ENCODE measurements around the gene ANKRD1.
"Not testable (repeated sequence)": the region's sequence is repeated elsewhere in the genome, so short reads cannot be mapped to it uniquely, and the experiment has no call there.

The ANKRD1 gene

GRCh38 chr10:90960355-90960814 lies 39.5 kb upstream of the ANKRD1 start:
- no peak for TF ChIP-seq Cebpa-rat (IDR thresholded peaks at IDR 0.05)
- Histone ChIP-seq H3K9ac (no peak overlapping the region), H3K27ac (no peak overlapping the region), H3K4me1 (no peaks in the 10 kb centered on the region; the same call in 1 of the 2 replicates), H3K27me3 (no peaks in the 10 kb centered on the region), H3K36me3 (no peaks in the 10 kb centered on the region), H3K4me3 (no peak overlapping the region), H4K20me1 (no peaks in the 10 kb centered on the region), H3K4me2 (no peak overlapping the region), H3K9me3 (peaks cover 3% of the 10 kb centered on the region; the same call in 1 of the 2 replicates)

DNA sequence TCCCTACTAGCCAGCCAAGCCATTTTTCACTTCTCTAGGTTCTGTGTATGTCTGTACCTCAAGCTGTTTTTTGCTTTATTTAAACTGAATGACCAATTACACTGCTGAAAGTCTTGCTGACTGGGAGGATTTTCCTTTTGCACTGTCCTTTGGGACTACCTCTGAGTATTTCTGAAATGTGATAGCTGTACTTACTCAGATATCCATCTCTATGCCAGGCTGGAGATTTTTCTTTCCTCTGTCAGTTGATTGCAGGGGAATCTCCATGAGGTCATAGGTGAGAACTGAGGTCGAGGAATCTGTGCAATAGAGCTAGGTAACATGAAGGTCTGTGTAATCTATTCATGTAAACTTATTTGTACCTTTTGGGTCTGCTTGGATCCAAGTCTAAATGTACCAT lies 38.9 kb upstream of the ANKRD1 start:
- Histone ChIP-seq H3K36me3 (no peaks in the 10 kb centered on the region), H3K4me3 (no peak overlapping the region), H3K27ac (no peak overlapping the region), H3K27me3 (no peaks in the 10 kb centered on the region), H3K9me3 (peaks cover 5% of the 10 kb centered on the region; the same call in 1 of the 2 replicates), H4K20me1 (no peaks in the 10 kb centered on the region), H3K9ac (no peak overlapping the region), H3K4me2 (no peak overlapping the region), H3K4me1 (no peaks in the 10 kb centered on the region; the same call in 1 of the 2 replicates)
- TF ChIP-seq Cebpa-rat (IDR thresholded peaks at IDR 0.05): no peak

DNA sequence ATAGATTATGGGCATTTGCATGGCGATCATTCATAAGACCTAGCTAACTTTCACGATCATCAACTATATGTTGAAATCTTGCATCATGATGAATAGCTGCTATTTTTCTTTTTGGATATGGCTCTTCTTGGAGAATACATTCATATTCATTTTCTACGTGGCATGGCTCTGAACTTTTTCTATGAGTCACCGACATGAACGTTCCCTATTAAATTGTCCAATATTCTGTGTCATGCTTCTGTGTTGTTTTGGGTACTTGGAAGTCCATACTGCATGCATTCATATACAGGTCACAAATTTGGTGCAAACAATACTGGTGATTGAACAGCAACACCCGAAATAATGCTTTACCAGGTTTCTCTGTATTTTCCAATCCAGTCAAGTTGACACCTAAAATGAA lies 37.9 kb upstream of the ANKRD1 start:
- Histone ChIP-seq H3K9ac (no peak overlapping the region), H4K20me1 (no peaks in the 10 kb centered on the region), H3K4me1 (no peaks in the 10 kb centered on the region; the same call in 1 of the 2 replicates), H3K4me3 (no peak overlapping the region), H3K36me3 (no peaks in the 10 kb centered on the region), H3K27me3 (no peaks in the 10 kb centered on the region), H3K9me3 (peaks cover 5% of the 10 kb centered on the region; the same call in 1 of the 2 replicates), H3K4me2 (no peak overlapping the region), H3K27ac (no peak overlapping the region)
- TF ChIP-seq Cebpa-rat (IDR thresholded peaks at IDR 0.05): no peak

GRCh38 chr10:90947030-90947960 lies 26.4 kb upstream of the ANKRD1 start:
- H3K9me3 ChIP-seq: peaks cover 18% of the 10 kb centered on the region
- no peak overlapping the region for H3K4me3 ChIP-seq
- TF ChIP-seq Cebpa-rat (IDR thresholded peaks at IDR 0.05): no peak
- H3K4me2 ChIP-seq: peak overlapping the region; percentile 57
- H4K20me1 ChIP-seq: no peaks in the 10 kb centered on the region
- H3K27me3 ChIP-seq: no peaks in the 10 kb centered on the region
- no peaks in the 10 kb centered on the region for H3K36me3 ChIP-seq
- H3K27ac ChIP-seq: peak overlapping the region; percentile 75
- H3K4me1 ChIP-seq: peaks cover 21% of the 10 kb centered on the region
- H3K9ac ChIP-seq: peak overlapping the region; percentile 30; the same call in 1 of the 2 replicates

DNA sequence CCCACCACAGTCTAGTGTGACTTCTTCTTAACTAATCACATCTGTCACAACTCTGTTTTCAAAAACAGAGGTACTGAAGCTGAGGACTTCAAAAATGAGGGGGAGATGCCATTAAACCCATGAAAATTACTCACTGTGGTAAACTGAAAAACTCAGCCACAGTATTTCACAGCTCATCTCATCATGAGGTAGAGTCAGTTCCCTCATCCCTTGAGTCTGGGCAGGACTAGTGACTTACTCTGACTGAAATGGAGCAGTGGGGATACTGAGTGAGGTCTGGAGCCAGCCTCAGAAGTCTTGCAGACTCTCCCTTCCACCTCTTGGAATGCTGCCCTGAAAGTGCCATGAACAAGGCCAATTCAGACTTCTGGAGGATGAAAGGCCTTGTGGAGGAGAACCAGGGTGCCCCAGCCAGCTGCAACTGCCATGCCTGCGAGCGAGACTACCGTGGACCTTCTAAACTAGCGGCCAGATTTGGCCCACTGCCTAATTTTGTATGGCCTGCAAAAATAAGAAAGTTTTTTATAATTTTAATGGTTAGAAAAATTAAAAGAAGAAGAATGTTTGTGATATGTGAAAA lies 24.7 kb upstream of the ANKRD1 start:
- no peak for TF ChIP-seq Cebpa-rat (IDR thresholded peaks at IDR 0.05)
- Histone ChIP-seq H3K27ac (0 out of 2 replicates have a peak overlapping the region, but pooled peaks have one; percentile 75), H3K4me3 (no peak overlapping the region), H3K9ac (no peak overlapping the region), H3K4me2 (no peak overlapping the region), H3K36me3 (no peaks in the 10 kb centered on the region), H3K4me1 (peaks cover 21% of the 10 kb centered on the region), H4K20me1 (no peaks in the 10 kb centered on the region), H3K27me3 (no peaks in the 10 kb centered on the region), H3K9me3 (peaks cover 15% of the 10 kb centered on the region)

- no peak overlapping the region for H3K27ac ChIP-seq
- H3K27me3 ChIP-seq: no peaks in the 10 kb centered on the region
- no peaks in the 10 kb centered on the region for H3K36me3 ChIP-seq
- H3K9me3 ChIP-seq: peaks cover 6% of the 10 kb centered on the region; the same call in 1 of the 2 replicates
- no peak overlapping the region for H3K4me2 ChIP-seq
- no peaks in the 10 kb centered on the region for H4K20me1 ChIP-seq
- H3K4me1 ChIP-seq: peaks cover 21% of the 10 kb centered on the region
- H3K4me3 ChIP-seq: no peak overlapping the region
- TF ChIP-seq Cebpa-rat (IDR thresholded peaks at IDR 0.05): no peak
- H3K9ac ChIP-seq: no peak overlapping the region
Observed at GRCh38 chr10:90944749-90945148, 23.9 kb upstream of the ANKRD1 start.

DNA sequence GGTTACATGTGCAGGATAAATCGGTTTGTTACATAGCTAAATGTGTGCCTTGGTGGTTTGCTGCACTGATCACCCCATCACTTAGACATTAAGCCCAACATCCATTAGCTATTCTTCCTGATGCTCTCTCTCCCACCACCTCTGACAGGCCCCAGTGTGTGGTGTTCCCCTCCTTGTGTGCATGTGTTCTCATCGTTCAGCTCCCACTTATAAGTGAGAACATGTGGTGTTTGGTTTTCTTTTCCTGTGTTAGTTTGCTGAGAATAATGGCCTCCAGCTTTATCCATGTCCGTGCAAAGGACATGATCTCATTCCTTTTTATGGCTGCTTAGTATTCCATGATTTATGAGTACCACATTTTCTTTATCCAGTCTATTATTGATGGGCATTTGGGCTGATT lies 22.1 kb upstream of the ANKRD1 start:
- H3K4me1 ChIP-seq: peaks cover 21% of the 10 kb centered on the region
- not testable (repeated sequence) for H3K4me3 ChIP-seq, H3K36me3 ChIP-seq

DNA sequence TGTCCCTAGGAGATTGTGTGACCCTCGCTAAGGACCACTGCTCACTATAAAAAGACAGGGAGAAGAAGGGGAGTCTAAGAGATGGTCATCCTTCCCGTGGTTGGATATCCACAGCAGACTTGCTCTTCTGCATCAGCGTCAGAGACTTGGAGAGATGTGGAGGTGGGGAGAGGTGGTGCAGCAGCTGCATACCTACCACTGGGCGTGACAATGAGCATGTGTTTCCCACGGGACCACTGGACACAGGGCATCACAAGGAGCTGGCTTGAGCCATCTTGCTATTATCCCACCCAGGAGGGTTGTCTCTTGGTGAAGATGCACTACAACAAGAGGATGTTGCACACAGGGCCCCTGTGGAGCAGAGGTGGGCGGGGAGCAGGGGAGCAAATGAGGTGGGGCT lies 18.8 kb upstream of the ANKRD1 start:
- Histone ChIP-seq H4K20me1 (no peaks in the 10 kb centered on the region), H3K27ac (no peak overlapping the region), H3K4me2 (no peak overlapping the region), H3K9ac (no peak overlapping the region), H3K27me3 (no peaks in the 10 kb centered on the region), H3K4me1 (no peaks in the 10 kb centered on the region), H3K36me3 (no peaks in the 10 kb centered on the region), H3K4me3 (no peak overlapping the region), H3K9me3 (no peaks in the 10 kb centered on the region)
- no peak for TF ChIP-seq Cebpa-rat (IDR thresholded peaks at IDR 0.05)

More for the DNA sequence above, 22.1 kb upstream of the ANKRD1 start:
- H3K9ac ChIP-seq, H4K20me1 ChIP-seq, H3K27me3 ChIP-seq, H3K4me2 ChIP-seq, H3K9me3 ChIP-seq, H3K27ac ChIP-seq: not testable (repeated sequence)

DNA sequence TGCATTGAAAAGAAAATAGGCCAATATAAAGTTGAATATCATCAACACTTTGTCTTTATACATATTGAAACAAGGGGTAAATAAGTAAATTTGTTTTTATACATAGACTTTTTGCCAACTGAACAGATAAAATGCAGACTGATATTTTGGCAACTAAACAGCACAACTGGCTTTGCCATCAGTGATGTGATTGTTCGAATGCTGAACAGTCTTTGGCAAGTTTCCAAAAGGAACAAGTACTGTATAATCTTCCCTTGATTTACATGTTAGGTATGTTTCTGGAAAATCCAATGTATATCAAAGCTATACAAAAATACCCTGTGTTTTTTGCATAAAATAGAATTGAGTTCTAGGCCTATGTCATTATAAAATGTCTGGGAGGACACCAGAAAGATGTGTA lies 18.2 kb upstream of the ANKRD1 start:
- no peaks in the 10 kb centered on the region for H3K4me1 ChIP-seq
- no peak overlapping the region for H3K9ac ChIP-seq
- H3K27ac ChIP-seq: no peak overlapping the region
- H3K36me3 ChIP-seq: no peaks in the 10 kb centered on the region
- H3K9me3 ChIP-seq: no peaks in the 10 kb centered on the region
- H4K20me1 ChIP-seq: no peaks in the 10 kb centered on the region
- H3K4me3 ChIP-seq: no peak overlapping the region
- no peak for TF ChIP-seq Cebpa-rat (IDR thresholded peaks at IDR 0.05)
- H3K4me2 ChIP-seq: no peak overlapping the region
- no peaks in the 10 kb centered on the region for H3K27me3 ChIP-seq

DNA sequence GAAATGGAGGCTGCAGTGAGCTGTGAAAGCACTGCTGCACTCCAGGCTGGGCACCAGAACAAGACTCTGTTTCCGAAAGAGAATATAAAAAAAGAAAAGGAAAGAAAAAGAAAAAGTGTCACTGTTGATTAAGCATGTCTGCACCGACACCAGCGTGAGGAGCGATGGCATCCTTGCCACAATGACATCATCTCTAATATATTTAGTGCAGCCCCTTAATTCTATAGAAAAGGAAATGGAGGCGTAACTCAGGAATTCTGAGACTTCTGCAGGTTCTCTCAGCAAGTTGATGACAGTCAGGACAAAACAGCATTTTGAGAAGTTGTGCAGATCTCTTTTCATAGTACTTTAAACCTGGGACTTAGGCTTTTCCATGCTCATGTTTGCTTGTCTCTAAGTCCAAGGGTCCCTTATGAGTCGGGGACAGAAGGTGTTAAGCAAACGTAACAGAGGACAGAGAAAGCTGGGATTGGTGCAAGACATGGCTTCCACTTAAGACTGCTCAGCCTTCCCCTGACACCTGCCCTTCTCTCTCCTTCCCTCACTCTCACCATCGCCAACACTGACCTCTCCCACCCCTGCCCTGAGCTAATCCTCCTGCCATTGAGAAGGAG lies 16.9 kb upstream of the ANKRD1 start:
- Histone ChIP-seq H3K27ac (no peak overlapping the region), H3K36me3 (no peaks in the 10 kb centered on the region), H3K4me2 (no peak overlapping the region), H3K4me3 (no peak overlapping the region), H3K4me1 (peaks cover 8% of the 10 kb centered on the region), H3K9ac (no peak overlapping the region), H4K20me1 (no peaks in the 10 kb centered on the region), H3K27me3 (no peaks in the 10 kb centered on the region), H3K9me3 (no peaks in the 10 kb centered on the region)
- no peak for TF ChIP-seq Cebpa-rat (IDR thresholded peaks at IDR 0.05)
